GM18511 (cell line): Measurements from ENCODE around the gene MYO15A.

Experiments
- ATAC-seq: cut with Tn5 transposase; IDR thresholded peaks from one replicate; pipeline ENCODE4 v1.9.1; 2021; ENCODE audit warnings: mild to moderate bottlenecking, moderate library complexity; ENCODE audit not compliant: unreplicated experiment

MYO15A gene

GRCh38 chr17:18183334-18184142 is 75.0 kb downstream of the MYO15A start, which contains the start of gene ALKBH5:
ALKBH5 (plus strand) TSS chr17:18183828; CDS start chr17:18184244, 416 bp downstream.
- peak; percentile 87 for ATAC-seq

- ATAC-seq: peak; percentile 11
These were observed 75.8 kb downstream of the MYO15A start for GRCh38 chr17:18184143-18185031.

- no peak for ATAC-seq
These were observed 76.8 kb downstream of the MYO15A start for GRCh38 chr17:18185391-18185790.

- no peak for ATAC-seq
These were observed 77.5 kb downstream of the MYO15A start for GRCh38 chr17:18185832-18186626.

- ATAC-seq: no peak
These were observed 78.0 kb downstream of the MYO15A start for GRCh38 chr17:18186627-18186982.

- no peak for ATAC-seq
These were observed 78.7 kb downstream of the MYO15A start for GRCh38 chr17:18187226-18187625.

GRCh38 chr17:18187821-18188761 is 79.5 kb downstream of the MYO15A start:
- no peak for ATAC-seq

- no peak for ATAC-seq
These were observed 82.2 kb downstream of the MYO15A start for GRCh38 chr17:18190628-18191235.

GRCh38 chr17:18191236-18191667 is 82.7 kb downstream of the MYO15A start:
- ATAC-seq: no peak

- ATAC-seq: no peak
These were observed 83.4 kb downstream of the MYO15A start for GRCh38 chr17:18191967-18192366.

- ATAC-seq: no peak
These were observed 85.8 kb downstream of the MYO15A start for GRCh38 chr17:18194394-18194793.

- no peak for ATAC-seq
These were observed 86.2 kb downstream of the MYO15A start for GRCh38 chr17:18194804-18195203.

GRCh38 chr17:18195246-18195645 is 86.7 kb downstream of the MYO15A start:
- no peak for ATAC-seq

- no peak for ATAC-seq
These were observed 89.1 kb downstream of the MYO15A start for GRCh38 chr17:18197535-18198194.

- ATAC-seq: no peak
These were observed 90.0 kb downstream of the MYO15A start for GRCh38 chr17:18198530-18198929.

GRCh38 chr17:18201108-18201507 is 92.6 kb downstream of the MYO15A start:
- no peak for ATAC-seq

GRCh38 chr17:18203308-18203707 is 94.8 kb downstream of the MYO15A start:
- ATAC-seq: no peak

- ATAC-seq: no peak
These were observed 97.3 kb downstream of the MYO15A start for GRCh38 chr17:18205861-18206260.

- ATAC-seq: no peak
These were observed 98.4 kb downstream of the MYO15A start for GRCh38 chr17:18206962-18207361.
